Pancreas (tissue), 10 donors: Measurements from ENCODE around the gene GATAD2A. TPM values are rescaled to one million over a fixed set of nuclear protein-coding genes. Genes with fewer than 3 reads are reported as not detected.

Experiments
- ATAC-seq, 4 donors: fragments of 200-7000 bp; cut with Tn5 transposase; one replicate each; pipeline versions ENCODE4 v1.8.0 to v1.9.1; 2020; ENCODE audit warnings: mild to moderate bottlenecking in 4 of 4, moderate library complexity in 4 of 4
- DNase-seq, 6 donors: peaks; one replicate each; pipeline ENCODE4 v3.0.0-alpha.2; 2020
- FAIRE-seq: peaks from 2 replicates; lab custom pipeline; 2012; peaks lifted over from hg19 to GRCh38; lab: Jason Lieb, UNC
- H3K27ac ChIP-seq, 4 donors: fragments of 200-600 bp; sonication (generic); 1 replicate in 3 of 4; 2 replicates in 1 of 4; pipeline versions ENCODE4 v1.5.0 to v1.8.0; 2020
- H3K27me3 ChIP-seq, 4 donors: fragments of 200-600 bp; one replicate each; pipeline ENCODE4 v1.8.0; 2021
- H3K36me3 ChIP-seq, 3 donors: fragments of 200-600 bp; sonication (generic) in 1 of 3; one replicate each; pipeline versions ENCODE4 v1.5.0 to v1.8.0; 2020 to 2021
- H3K4me1 ChIP-seq, 3 donors: fragments of 200-600 bp; one replicate each; pipeline ENCODE4 v1.8.0; 2021
- H3K4me3 ChIP-seq, 4 donors: fragments of 200-600 bp; sonication (generic) in 2 of 4; one replicate each; pipeline versions ENCODE4 v1.5.0 to v1.8.0; 2020 to 2021
- H3K9me3 ChIP-seq, 4 donors: fragments of 200-600 bp; one replicate each; pipeline ENCODE4 v1.8.0; 2021
- WGBS, 2 donors: extraction: QIAGEN DNeasy Blood & Tissue Kit; methylation state at CpG; one replicate each; pipeline ENCODE4 v1.1.7; 2013; 5-methylcytosine and 5-hydroxymethylcytosine counted together
- intact Hi-C, 3 donors: fragments of 100-400 bp; cut with DNase I; formaldehyde crosslinking; loops; one replicate each; pipeline versions ENCODE4 v1.11.1 to v1.14.2; 2022
- polyA plus RNA-seq, 2 donors: library from polyadenylated mRNA; stranded (reverse); fragments of 200-250 nt; gene quantifications; one replicate each; pipeline ENCODE4 v1.2.3, GENCODE V29; 2013
- total RNA-seq, 6 donors: library from RNA; stranded (reverse); fragmentation: NEBNext Ultra II Directional in 4 of 6; extraction: Animal tissue kit (Norgen Biotek cat#: 25700) in 4 of 6; gene quantifications; one replicate each; pipeline versions ENCODE4 v1.2.1 to v1.2.4, GENCODE V29; 2021 to 2023
- TF ChIP-seq, protein P1 (sequence below), 4 donors: fragments of 200-600 bp; sonication (generic) in 3 of 4; IDR thresholded peaks; one replicate each; pipeline versions ENCODE4 v1.5.0 to v1.8.0; 2021; ENCODE audit warnings: antibody characterized with exemption in 4 of 4
- donor health status: healthy with polysubstance abuse.
- donor health status: DM: no; HTN: no; CAD: no; lungs with moderate emphysema.
- donor health status: DM: no; HTN: no; CAD: no.
- donor health status: control.
- donor health status: control.
- donor health status: Bipolar disorder and iron deficiency.
- donor health status: DM: yes; HTN: yes; CAD: no.
- donor health status: DM: no; HTN: no; CAD: no.
- donor health status: DM: no; HTN: no; CAD: no.
- donor health status: DM: yes; HTN: yes; CAD: no.

GATAD2A gene
- total and polyA plus RNA-seq, 8 donors, result 11.9 to 51.8 (median 36.7) TPM

DNA sequence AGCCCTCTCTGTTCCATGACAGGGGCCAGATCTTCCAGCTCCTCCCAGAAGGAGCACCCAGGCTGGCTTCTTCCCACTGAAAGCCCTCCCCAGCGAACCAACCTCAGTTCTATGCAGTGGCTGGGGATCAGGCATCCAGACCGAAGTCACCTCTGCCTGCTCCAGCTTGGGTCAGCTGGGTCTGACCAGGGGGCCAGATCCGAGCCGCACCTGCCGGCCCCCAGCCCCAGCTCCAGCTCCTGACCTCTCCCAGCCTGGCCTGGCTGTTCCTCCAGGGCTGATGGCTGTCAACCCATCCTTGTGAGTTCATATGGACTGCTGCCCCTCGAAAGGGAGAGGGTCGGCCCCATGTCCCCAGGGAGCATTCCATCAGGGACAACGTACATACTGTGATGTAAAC, 101.9 kb downstream of the GATAD2A start:
- intact Hi-C loops, result no loop called here
- WGBS, 2 donors, result 88 to 90% methylated on average over 8 of the region's 8 CpGs
- Histone ChIP-seq H3K27me3 (no peaks in the 10 kb centered on the region), H3K9me3 (no peaks in the 10 kb centered on the region), H3K27ac (no peak overlapping the region), H3K4me3 (no peak overlapping the region), H3K36me3 (peaks cover 0 to 39% (median 0%) of the 10 kb centered on the region in 3 donors), H3K4me1 (no peaks in the 10 kb centered on the region)
- FAIRE-seq (no peak), ATAC-seq (no peak), DNase-seq (no peak)
- TF ChIP-seq, protein P1, sequence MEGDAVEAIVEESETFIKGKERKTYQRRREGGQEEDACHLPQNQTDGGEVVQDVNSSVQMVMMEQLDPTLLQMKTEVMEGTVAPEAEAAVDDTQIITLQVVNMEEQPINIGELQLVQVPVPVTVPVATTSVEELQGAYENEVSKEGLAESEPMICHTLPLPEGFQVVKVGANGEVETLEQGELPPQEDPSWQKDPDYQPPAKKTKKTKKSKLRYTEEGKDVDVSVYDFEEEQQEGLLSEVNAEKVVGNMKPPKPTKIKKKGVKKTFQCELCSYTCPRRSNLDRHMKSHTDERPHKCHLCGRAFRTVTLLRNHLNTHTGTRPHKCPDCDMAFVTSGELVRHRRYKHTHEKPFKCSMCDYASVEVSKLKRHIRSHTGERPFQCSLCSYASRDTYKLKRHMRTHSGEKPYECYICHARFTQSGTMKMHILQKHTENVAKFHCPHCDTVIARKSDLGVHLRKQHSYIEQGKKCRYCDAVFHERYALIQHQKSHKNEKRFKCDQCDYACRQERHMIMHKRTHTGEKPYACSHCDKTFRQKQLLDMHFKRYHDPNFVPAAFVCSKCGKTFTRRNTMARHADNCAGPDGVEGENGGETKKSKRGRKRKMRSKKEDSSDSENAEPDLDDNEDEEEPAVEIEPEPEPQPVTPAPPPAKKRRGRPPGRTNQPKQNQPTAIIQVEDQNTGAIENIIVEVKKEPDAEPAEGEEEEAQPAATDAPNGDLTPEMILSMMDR (IDR thresholded peaks at IDR 0.05), result no peak

DNA sequence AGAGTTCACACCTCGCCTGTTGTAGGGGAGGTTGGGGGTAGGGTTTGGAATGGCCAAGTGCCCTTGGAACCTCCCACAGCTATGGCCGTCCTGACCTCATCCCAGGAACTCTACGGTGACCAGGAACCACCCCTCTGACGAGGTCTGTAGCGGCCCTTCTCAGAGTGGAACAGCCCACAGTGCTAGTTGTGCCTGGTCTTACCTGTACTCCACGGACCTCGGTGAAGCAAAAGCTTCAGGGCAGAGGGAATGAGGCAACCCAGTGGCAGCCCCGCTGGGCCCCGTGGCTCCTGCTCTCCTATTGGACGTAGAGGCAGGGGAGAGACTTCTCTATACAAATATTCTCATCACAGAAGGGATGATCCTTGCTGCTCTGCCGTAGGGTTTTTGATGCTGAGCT, 102.7 kb downstream of the GATAD2A start:
- H3K4me3 ChIP-seq, result no peak overlapping the region
- H3K4me1 ChIP-seq, result no peaks in the 10 kb centered on the region
- peaks cover 0 to 31% (median 0%) of the 10 kb centered on the region in 3 donors for H3K36me3 ChIP-seq
- TF ChIP-seq, protein P1 (IDR thresholded peaks at IDR 0.05), result no peak
- DNase-seq, result no peak
- peak in 1 of 4 donors; percentile 12 for ATAC-seq
- no peak for FAIRE-seq
- no peak overlapping the region for H3K27ac ChIP-seq
- H3K9me3 ChIP-seq, result no peaks in the 10 kb centered on the region
- intact Hi-C loops, result no loop called here
- H3K27me3 ChIP-seq, result no peaks in the 10 kb centered on the region
- 80 to 87% methylated on average over 11 of the region's 11 CpGs for WGBS, 2 donors

DNA sequence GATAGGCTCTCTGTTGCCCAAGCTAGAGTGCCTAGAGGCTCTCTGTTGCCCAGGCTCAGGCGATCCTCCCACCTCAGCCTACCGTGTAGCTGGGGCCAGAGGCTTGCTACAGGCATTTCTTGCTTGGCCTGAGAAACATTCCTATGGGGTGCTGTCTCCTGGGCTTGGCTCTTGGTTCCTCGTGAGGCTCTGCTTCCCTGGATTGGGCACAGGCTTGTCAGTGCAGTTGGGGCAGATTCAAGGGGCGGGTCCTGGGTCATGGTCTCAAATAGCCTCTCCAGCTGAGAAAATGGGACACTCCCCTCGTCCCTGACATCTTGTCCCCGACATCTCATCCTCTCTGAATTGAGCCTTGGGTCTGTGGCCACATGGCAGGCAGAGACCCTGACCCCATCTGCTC, 105.0 kb downstream of the GATAD2A start:
- H3K36me3 ChIP-seq, result peaks cover 0 to 11% (median 0%) of the 10 kb centered on the region in 3 donors
- no peak for FAIRE-seq
- no peak for DNase-seq
- intact Hi-C loops, result no loop called here
- ATAC-seq, result no peak
- no peaks in the 10 kb centered on the region for H3K4me1 ChIP-seq
- H3K27ac ChIP-seq, result no peak overlapping the region
- no peaks in the 10 kb centered on the region for H3K27me3 ChIP-seq
- WGBS, 2 donors, result 38 to 40% methylated on average over 6 of the region's 6 CpGs
- TF ChIP-seq, protein P1 (IDR thresholded peaks at IDR 0.05), result no peak
- no peak overlapping the region for H3K4me3 ChIP-seq
- H3K9me3 ChIP-seq, result no peaks in the 10 kb centered on the region

DNA sequence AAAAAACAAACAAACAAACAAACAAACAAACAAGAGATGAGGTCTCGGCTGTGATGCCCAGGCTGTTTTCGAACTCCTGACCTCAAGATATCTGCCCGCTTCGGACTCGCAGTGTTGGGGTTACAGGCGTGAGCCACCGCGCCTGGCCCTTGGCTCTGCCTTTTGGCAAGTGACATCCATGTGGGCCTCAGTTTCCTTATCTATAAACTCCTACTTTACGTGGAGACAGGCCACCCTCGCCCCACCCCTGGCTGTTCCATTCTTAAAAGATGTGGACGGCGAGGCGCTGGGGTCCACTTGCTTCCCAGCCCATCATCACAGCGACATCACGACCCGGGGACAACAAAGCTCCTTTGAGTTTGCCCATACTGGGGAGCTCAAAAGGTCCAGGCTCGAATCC, 108.2 kb downstream of the GATAD2A start:
- FAIRE-seq (no peak), DNase-seq (no peak), ATAC-seq (no peak)
- intact Hi-C loops, result no loop called here
- Histone ChIP-seq H3K27me3 (no peaks in the 10 kb centered on the region), H3K4me3 (no peak overlapping the region), H3K27ac (no peak overlapping the region), H3K36me3 (no peaks in the 10 kb centered on the region), H3K4me1 (peaks cover 0 to 7% (median 0%) of the 10 kb centered on the region in 3 donors), H3K9me3 (no peaks in the 10 kb centered on the region)
- 84 to 91% methylated on average over 17 of the region's 17 CpGs for WGBS, 2 donors
- TF ChIP-seq, protein P1 (IDR thresholded peaks at IDR 0.05), result no peak

DNA sequence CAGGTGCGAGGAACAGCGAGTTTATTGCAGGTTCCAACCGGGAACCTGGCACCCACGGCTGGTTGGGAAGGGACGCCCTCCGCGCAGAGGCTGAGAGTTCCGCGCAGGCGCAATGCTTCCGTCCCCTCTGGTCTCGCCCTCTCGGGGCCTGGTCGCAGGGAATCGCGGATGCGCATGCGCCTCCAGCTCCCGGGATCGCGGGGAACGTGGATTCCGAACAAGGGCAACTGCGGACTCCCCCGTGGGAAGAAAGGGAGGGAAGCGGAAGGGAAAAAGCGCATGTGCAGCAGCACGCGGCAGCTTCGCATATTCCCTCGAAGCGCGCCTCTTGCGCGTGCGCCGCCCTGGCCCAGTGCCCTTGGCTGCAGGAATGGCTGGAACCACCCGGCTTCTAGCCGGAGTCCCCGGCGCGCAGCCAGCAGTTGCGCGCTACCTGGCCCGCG, 108.8 kb downstream of the GATAD2A start:
- Histone ChIP-seq H3K4me3 (no peak overlapping the region), H3K27me3 (no peaks in the 10 kb centered on the region), H3K36me3 (no peaks in the 10 kb centered on the region), H3K9me3 (no peaks in the 10 kb centered on the region), H3K27ac (no peak overlapping the region), H3K4me1 (peaks cover 0 to 7% (median 0%) of the 10 kb centered on the region in 3 donors)
- DNase-seq, result peak in 5 of 6 donors; percentile 42 to 71 (median 48)
- TF ChIP-seq, protein P1 (IDR thresholded peaks at IDR 0.05), result no peak
- FAIRE-seq, result no peak
- intact Hi-C loops, result no loop called here
- 61 to 63% methylated on average over 41 to 46 of the region's 46 CpGs for WGBS, 2 donors
- ATAC-seq, result peak in 2 of 4 donors; percentile 2 to 17
